Peyer's patch (tissue), 4 donors: ENCODE measurements around the gene EXOSC9. TPM values are rescaled to one million over a fixed set of nuclear protein-coding genes. Genes with fewer than 3 reads are reported as not detected.

ENCODE experiments used
- DNase-seq, 3 donors: peaks; one replicate each; pipeline ENCODE4 v3.0.0-alpha.2; 2017 to 2019
- H3K27ac ChIP-seq, 4 donors: fragments of 200-600 bp; sonication (generic); one replicate each; pipeline ENCODE4 v1.5.1; 2016 to 2019
- H3K27me3 ChIP-seq, 2 donors: fragments of 200-600 bp; sonication (generic); one replicate each; pipeline ENCODE4 v1.5.1; 2019
- H3K36me3 ChIP-seq, 3 donors: fragments of 200-600 bp; sonication (generic); one replicate each; pipeline ENCODE4 v1.5.1; 2016 to 2019
- H3K4me1 ChIP-seq, 4 donors: fragments of 200-600 bp; sonication (generic); one replicate each; pipeline ENCODE4 v1.5.1; 2016 to 2019
- H3K4me3 ChIP-seq, 4 donors: fragments of 200-600 bp; sonication (generic); 1 replicate in 3 of 4; 2 replicates in 1 of 4; pipeline ENCODE4 v1.5.1; 2016 to 2019; ENCODE audit warnings: mild to moderate bottlenecking in 1 of 4
- H3K9me3 ChIP-seq, 4 donors: fragments of 200-600 bp; sonication (generic); one replicate each; pipeline ENCODE4 v1.5.1; 2016 to 2019; ENCODE audit warnings: mild to moderate bottlenecking in 1 of 4
- CTCF ChIP-seq, 6 experiments: fragments of 450-650 bp in 4 of 6; fragments of 200-600 bp in 2 of 6; sonication (generic) in 1 of 6; IDR thresholded peaks; one replicate each; pipeline ENCODE4 v1.5.1; 2017 to 2019; ENCODE audit warnings: antibody characterized with exemption in 6 of 6, mild to moderate bottlenecking in 3 of 6, moderate library complexity in 1 of 6
- POLR2A ChIP-seq, 2 donors: fragments of 450-650 bp; IDR thresholded peaks; one replicate each; pipeline ENCODE4 v1.5.1; 2017; ENCODE audit warnings: antibody characterized with exemption in 2 of 2, mild to moderate bottlenecking in 2 of 2, moderate library complexity in 2 of 2
- total RNA-seq, 4 donors: library from RNA; depleted of rRNA; stranded (reverse); fragments of >200 nt; gene quantifications; one replicate each; pipeline ENCODE4 v1.1.0, GENCODE V29; 2016

Gene EXOSC9
- total RNA-seq, 4 donors from 2014 or later: 9.5 to 69.3 (median 17.9) TPM

- H3K27me3 ChIP-seq: no peaks in the 10 kb centered on the region
- DNase-seq: no peak
- H3K9me3 ChIP-seq: no peaks in the 10 kb centered on the region
- H3K4me1 ChIP-seq: peaks cover 0 to 11% (median 2%) of the 10 kb centered on the region in 4 donors
- H3K27ac ChIP-seq: no peak overlapping the region
- no peak overlapping the region for H3K4me3 ChIP-seq
- peaks cover 0 to 56% (median 0%) of the 10 kb centered on the region in 3 donors for H3K36me3 ChIP-seq
- TF ChIP-seq POLR2A (IDR thresholded peaks at IDR 0.05) (no peak), CTCF (IDR thresholded peaks at IDR 0.05) (no peak)
Observed at GRCh38 chr4:121818215-121818614, 17.1 kb downstream of the EXOSC9 start.

DNA sequence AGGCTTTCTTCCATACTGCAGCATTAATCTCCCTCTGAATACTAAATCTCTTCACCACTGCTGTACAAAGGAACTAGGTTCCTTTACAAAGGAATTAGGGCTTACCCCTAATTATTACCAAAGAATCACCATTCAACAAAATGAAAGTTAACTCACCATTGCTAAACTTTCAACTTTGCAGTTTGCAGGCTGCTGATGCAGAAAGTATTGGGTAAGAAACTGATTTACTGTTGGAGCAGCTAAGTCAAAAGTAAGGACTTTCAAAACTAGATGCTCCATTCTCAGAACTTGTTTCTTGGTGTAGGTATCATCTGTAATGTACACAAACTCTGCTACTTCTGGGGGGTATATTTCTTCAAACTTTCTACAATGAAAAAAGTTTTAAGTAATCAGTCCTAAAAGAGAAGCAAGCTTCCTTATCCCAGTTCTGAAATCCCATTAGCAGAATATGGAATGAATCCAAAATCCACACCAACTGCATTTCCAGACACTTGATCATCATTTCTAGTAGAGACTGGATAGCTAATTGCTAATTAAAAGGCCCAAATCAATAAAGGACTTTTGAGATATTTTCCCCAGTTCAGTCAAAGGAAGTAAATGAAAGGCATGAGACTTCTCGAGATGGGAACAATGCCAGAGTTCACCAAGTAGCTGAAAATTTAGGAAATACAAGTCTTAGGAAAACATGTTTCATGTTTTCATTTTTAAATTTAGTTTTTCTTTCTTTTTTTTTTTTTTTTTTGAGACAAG is 18.3 kb downstream of the EXOSC9 start:
- H3K27me3 ChIP-seq: no peaks in the 10 kb centered on the region
- DNase-seq: no peak
- no peaks in the 10 kb centered on the region for H3K9me3 ChIP-seq
- H3K4me3 ChIP-seq: no peak overlapping the region
- TF ChIP-seq POLR2A (IDR thresholded peaks at IDR 0.05) (no peak), CTCF (IDR thresholded peaks at IDR 0.05) (no peak)
- peaks cover 0 to 44% (median 0%) of the 10 kb centered on the region in 3 donors for H3K36me3 ChIP-seq
- no peak overlapping the region for H3K27ac ChIP-seq
- H3K4me1 ChIP-seq: peaks cover 0 to 14% (median 4%) of the 10 kb centered on the region in 4 donors

DNA sequence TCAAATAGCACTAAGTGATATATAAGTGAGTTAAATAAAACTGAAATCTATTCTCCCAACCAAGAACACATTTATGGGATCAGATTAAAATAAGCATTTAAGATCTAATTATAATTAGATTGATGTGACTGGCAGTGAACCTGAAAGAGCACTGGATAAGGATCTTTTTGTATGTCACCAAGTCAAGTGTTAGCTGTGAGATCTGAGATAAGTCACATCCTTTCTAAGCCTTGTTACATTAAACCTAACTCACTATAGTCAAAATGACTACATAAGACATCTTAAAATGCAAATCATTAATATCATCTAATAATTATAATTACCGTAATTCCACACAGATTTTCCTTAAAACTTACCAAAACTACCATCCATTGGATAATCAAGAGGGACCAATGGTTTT is 20.9 kb downstream of the EXOSC9 start:
- no peak for DNase-seq
- no peak for TF ChIP-seq POLR2A (IDR thresholded peaks at IDR 0.05)
- no peak for TF ChIP-seq CTCF (IDR thresholded peaks at IDR 0.05)
- Histone ChIP-seq H3K9me3 (no peaks in the 10 kb centered on the region), H3K4me3 (peak overlapping the region in 1 of 4 donors; percentile 71), H3K4me1 (peaks cover 0 to 14% (median 4%) of the 10 kb centered on the region in 4 donors), H3K36me3 (peaks cover 0 to 18% (median 0%) of the 10 kb centered on the region in 3 donors), H3K27ac (no peak overlapping the region), H3K27me3 (no peaks in the 10 kb centered on the region)

GRCh38 chr4:121822796-121823504 is 21.8 kb downstream of the EXOSC9 start:
- no peak for TF ChIP-seq CTCF (IDR thresholded peaks at IDR 0.05)
- no peak for TF ChIP-seq POLR2A (IDR thresholded peaks at IDR 0.05)

DNA sequence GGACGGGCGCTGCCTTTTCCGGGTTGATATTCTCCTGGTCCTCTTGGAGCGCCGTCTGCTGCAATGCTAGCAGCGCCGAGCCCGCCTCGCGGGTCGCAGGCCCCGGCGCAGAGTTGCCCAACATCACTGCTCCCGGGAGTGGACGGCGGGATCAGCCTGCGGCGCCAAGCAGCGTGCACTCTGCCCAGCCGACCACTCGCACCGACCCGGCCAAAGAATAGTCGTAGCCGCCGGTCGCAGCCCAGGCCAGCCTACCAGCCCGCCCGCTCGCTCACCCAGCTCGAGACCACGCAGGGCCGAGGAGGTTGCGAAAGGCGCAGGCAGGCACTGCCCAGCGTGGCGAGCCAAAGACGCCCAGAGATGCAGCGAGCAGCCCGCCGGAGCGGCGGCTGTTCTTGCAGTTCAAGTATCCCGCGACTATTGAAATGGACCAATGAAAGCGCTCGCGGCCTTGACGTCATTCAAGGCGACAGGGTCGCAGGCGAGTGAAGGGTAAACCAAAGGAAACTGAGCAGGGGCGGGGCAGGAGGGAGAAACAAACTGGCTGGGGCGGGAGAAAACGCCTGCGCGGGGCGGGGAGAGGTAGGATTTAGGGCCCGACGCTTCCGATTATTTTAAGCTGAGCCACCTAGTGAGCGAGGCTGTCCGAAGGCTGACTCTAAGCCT is 22.5 kb downstream of the EXOSC9 start, which contains the start of gene CCNA2:
CCNA2 (minus strand) TSS at position 379 of the 666 bp plus-strand sequence; CDS start at position 124, 255 bp downstream.
- peak in 1 of 2 donors; percentile 18 for TF ChIP-seq POLR2A (IDR thresholded peaks at IDR 0.05)
- TF ChIP-seq CTCF (IDR thresholded peaks at IDR 0.05): no peak
- H3K4me1 ChIP-seq: peaks cover 0 to 14% (median 4%) of the 10 kb centered on the region in 4 donors
- H3K27me3 ChIP-seq: no peaks in the 10 kb centered on the region
- H3K36me3 ChIP-seq: peaks cover 0 to 10% (median 0%) of the 10 kb centered on the region in 3 donors
- H3K27ac ChIP-seq: peak within 1 kb of the TSS; percentile 39 to 74 (median 69)
- H3K4me3 ChIP-seq: peak within 1 kb of the TSS; percentile 54 to 76 (median 70)
- DNase-seq: peak; percentile 94 to 98 (median 96)
- H3K9me3 ChIP-seq: no peaks in the 10 kb centered on the region

More at GRCh38 chr4:121822796-121823504, 21.8 kb downstream of the EXOSC9 start:
- peak overlapping the region in 3 of 4 donors; percentile 28 to 73 (median 39) for H3K27ac ChIP-seq
- DNase-seq: peak in 1 of 3 donors; percentile 47
- no peaks in the 10 kb centered on the region for H3K9me3 ChIP-seq
- no peaks in the 10 kb centered on the region for H3K27me3 ChIP-seq
- peaks cover 0 to 13% (median 0%) of the 10 kb centered on the region in 3 donors for H3K36me3 ChIP-seq
- peaks cover 0 to 14% (median 4%) of the 10 kb centered on the region in 4 donors for H3K4me1 ChIP-seq
- peak overlapping the region; percentile 54 to 76 (median 70) for H3K4me3 ChIP-seq
